CD4-positive, alpha-beta T cell treated with Interleukin-2 at 100 ng/mL for 4 hours (primary cell): ENCODE measurements around the gene SLC25A3.
"Not testable (repeated sequence)": the region's sequence is repeated elsewhere in the genome, so short reads cannot be mapped to it uniquely, and the experiment has no call there.

Experiments used
- DNase-seq: peaks from one replicate; pipeline ENCODE4 v3.0.0-alpha.2; 2020; ENCODE audit warnings: low spot score

Gene SLC25A3

GRCh38 chr12:98593351-98594049, at the start of gene SLC25A3:
Gene SLC25A3, plus strand, starts transcription at chr12:98593686. Its CDS starts 293 bp downstream, at chr12:98593979.
- peak; percentile 96 for DNase-seq

GRCh38 chr12:98543701-98544100, 49.8 kb upstream of the SLC25A3 start:
- DNase-seq, result no peak

GRCh38 chr12:98544751-98545150, 48.7 kb upstream of the SLC25A3 start:
- no peak for DNase-seq

- DNase-seq, result no peak
Measured at GRCh38 chr12:98549371-98550110, 43.9 kb upstream of the SLC25A3 start.

- no peak for DNase-seq
Measured at GRCh38 chr12:98551787-98552186, 41.7 kb upstream of the SLC25A3 start.

GRCh38 chr12:98558097-98558496, 35.4 kb upstream of the SLC25A3 start:
- not testable (repeated sequence) for DNase-seq

GRCh38 chr12:98559666-98560065, 33.8 kb upstream of the SLC25A3 start:
- no peak for DNase-seq

- no peak for DNase-seq
Measured at GRCh38 chr12:98561846-98562245, 31.6 kb upstream of the SLC25A3 start.

- no peak for DNase-seq
Measured at GRCh38 chr12:98572010-98572409, 21.5 kb upstream of the SLC25A3 start.

GRCh38 chr12:98574110-98574509, 19.4 kb upstream of the SLC25A3 start:
- DNase-seq, result no peak

- no peak for DNase-seq
Measured at GRCh38 chr12:98575013-98575412, 18.5 kb upstream of the SLC25A3 start.

GRCh38 chr12:98576795-98577194, 16.7 kb upstream of the SLC25A3 start:
- DNase-seq, result not testable (repeated sequence)

GRCh38 chr12:98578392-98578791, 15.1 kb upstream of the SLC25A3 start:
- no peak for DNase-seq

GRCh38 chr12:98578821-98579220, 14.7 kb upstream of the SLC25A3 start:
- no peak for DNase-seq

- DNase-seq, result no peak
Measured at GRCh38 chr12:98579347-98579746, 14.1 kb upstream of the SLC25A3 start.

- no peak for DNase-seq
Measured at GRCh38 chr12:98579835-98580234, 13.7 kb upstream of the SLC25A3 start.

GRCh38 chr12:98580695-98581094, 12.8 kb upstream of the SLC25A3 start:
- DNase-seq, result no peak

GRCh38 chr12:98581101-98581500, 12.4 kb upstream of the SLC25A3 start:
- no peak for DNase-seq

GRCh38 chr12:98582093-98582492, 11.4 kb upstream of the SLC25A3 start:
- DNase-seq, result no peak

GRCh38 chr12:98587084-98587483, 6.4 kb upstream of the SLC25A3 start:
- DNase-seq, result no peak

GRCh38 chr12:98591209-98591608, 2.3 kb upstream of the SLC25A3 start:
- DNase-seq, result no peak

GRCh38 chr12:98592825-98593322, 612 bp upstream of the SLC25A3 start:
- DNase-seq, result peak; percentile 29
